Mesendoderm (in vitro differentiated cells): ENCODE data around the gene APOBEC3A.

ENCODE experiments used
- DNase-seq: peaks from one replicate; pipeline ENCODE4 v3.0.0; 2013
- H2AK5ac ChIP-seq: 2 replicates; pipeline ENCODE4 v1.6.1; 2013; ENCODE audit warnings: low read length, inconsistent platforms
- H2BK120ac ChIP-seq: 2 replicates; pipeline ENCODE4 v1.6.1; 2013; ENCODE audit warnings: low read depth, mild to moderate bottlenecking, low read length, moderate library complexity, mixed read lengths
- H2BK15ac ChIP-seq: replicated peaks from 2 replicates; pipeline ENCODE4 v1.6.1; 2013; ENCODE audit warnings: low read depth, mild to moderate bottlenecking, moderate library complexity
- H2BK5ac ChIP-seq: 2 replicates; pipeline ENCODE4 v1.6.1; 2013; ENCODE audit warnings: low read length, inconsistent platforms
- H3K18ac ChIP-seq: 2 replicates; pipeline ENCODE4 v1.6.1; 2013; ENCODE audit warnings: mild to moderate bottlenecking, low read length, mixed read lengths
- H3K23ac ChIP-seq: one replicate; pipeline ENCODE4 v1.6.1; 2013; ENCODE audit warnings: low read length
- H3K27ac ChIP-seq: 2 replicates; pipeline ENCODE4 v1.5.1; 2013; ENCODE audit warnings: low read depth, mild to moderate bottlenecking, inconsistent platforms, low read length, moderate library complexity
- H3K27me3 ChIP-seq: 2 replicates; pipeline ENCODE4 v1.6.1; 2013; ENCODE audit warnings: low read length, control low read depth, mild to moderate bottlenecking, inconsistent platforms; ENCODE audit not compliant: insufficient read depth, poor library complexity
- H3K36me3 ChIP-seq: 2 replicates; pipeline ENCODE4 v1.6.1; 2013; ENCODE audit warnings: low read length, inconsistent platforms; ENCODE audit not compliant: control insufficient read depth, insufficient read depth
- H3K4ac ChIP-seq: one replicate; pipeline ENCODE4 v1.6.1; 2013; ENCODE audit warnings: low read depth, mild to moderate bottlenecking, low read length, moderate library complexity
- H3K4me1 ChIP-seq: 2 replicates; pipeline ENCODE4 v1.6.1; 2013; ENCODE audit warnings: low read depth, low read length, inconsistent platforms; ENCODE audit not compliant: control insufficient read depth
- H3K4me2 ChIP-seq: 2 replicates; pipeline ENCODE4 v1.6.1; 2013; ENCODE audit warnings: low read length
- H3K4me3 ChIP-seq: 2 replicates; pipeline ENCODE4 v1.5.1; 2013; ENCODE audit warnings: mild to moderate bottlenecking, low read length
- H3K56ac ChIP-seq: one replicate; pipeline ENCODE4 v1.6.1; 2013; ENCODE audit warnings: low read length
- H3K79me1 ChIP-seq: 2 replicates; pipeline ENCODE4 v1.6.1; 2013; ENCODE audit warnings: low read length, inconsistent platforms
- H3K79me2 ChIP-seq: 2 replicates; pipeline ENCODE4 v1.6.1; 2013; ENCODE audit warnings: mild to moderate bottlenecking, low read length; ENCODE audit not compliant: control insufficient read depth, insufficient read depth
- H3K9ac ChIP-seq: 2 replicates; pipeline ENCODE4 v1.6.1; 2013; ENCODE audit warnings: low read length, inconsistent platforms
- H4K5ac ChIP-seq: one replicate; pipeline ENCODE4 v1.6.1; 2013; ENCODE audit warnings: low read length
- H4K8ac ChIP-seq: one replicate; pipeline ENCODE4 v1.6.1; 2013; ENCODE audit warnings: low read depth, mild to moderate bottlenecking, control low read depth, low read length, moderate library complexity
- WGBS: extraction: QIAGEN DNeasy Blood & Tissue Kit; methylation state at CpG from one replicate; pipeline ENCODE4 v1.1.7; 2013; ENCODE audit warnings: low lambda C conversion rate, missing lambda C conversion rate; ENCODE audit not compliant: insufficient coverage; ENCODE audit errors: extremely low coverage; 5-methylcytosine and 5-hydroxymethylcytosine counted together

APOBEC3A gene

GRCh38 chr22:38948181-38948940 lies 9.0 kb upstream of the APOBEC3A start:
- H3K27me3 ChIP-seq, result no peaks in the 10 kb centered on the region
- no peak overlapping the region for H4K8ac ChIP-seq
- no peak overlapping the region for H2BK5ac ChIP-seq
- H3K18ac ChIP-seq, result no peak overlapping the region
- H3K4ac ChIP-seq, result no peak overlapping the region
- no peak overlapping the region for H2AK5ac ChIP-seq
- no peak overlapping the region for H2BK120ac ChIP-seq
- H3K4me3 ChIP-seq, result no peak overlapping the region
- DNase-seq, result no peak
- H3K23ac ChIP-seq, result no peak overlapping the region
- WGBS, result no CpG with 5 or more reads among the region's 7 CpGs
- no peak overlapping the region for H3K4me2 ChIP-seq
- no peak overlapping the region for H3K9ac ChIP-seq
- H3K56ac ChIP-seq, result no peak overlapping the region
- H3K79me2 ChIP-seq, result no peaks in the 10 kb centered on the region
- no peak overlapping the region for H2BK15ac ChIP-seq
- H3K4me1 ChIP-seq, result no peaks in the 10 kb centered on the region
- no peak overlapping the region for H4K5ac ChIP-seq
- H3K36me3 ChIP-seq, result no peaks in the 10 kb centered on the region
- H3K79me1 ChIP-seq, result no peaks in the 10 kb centered on the region
- H3K27ac ChIP-seq, result no peak overlapping the region

GRCh38 chr22:38949889-38950405 lies 7.5 kb upstream of the APOBEC3A start:
- Histone ChIP-seq H3K4ac (no peak overlapping the region), H2AK5ac (no peak overlapping the region), H2BK120ac (no peak overlapping the region), H3K4me2 (no peak overlapping the region), H3K36me3 (no peaks in the 10 kb centered on the region), H2BK5ac (no peak overlapping the region), H4K8ac (no peak overlapping the region), H3K4me1 (no peaks in the 10 kb centered on the region), H3K27ac (no peak overlapping the region), H3K56ac (no peak overlapping the region), H3K4me3 (no peak overlapping the region), H3K79me2 (no peaks in the 10 kb centered on the region), H3K9ac (no peak overlapping the region), H4K5ac (no peak overlapping the region), H3K79me1 (no peaks in the 10 kb centered on the region), H3K18ac (no peak overlapping the region), H3K23ac (no peak overlapping the region), H3K27me3 (no peaks in the 10 kb centered on the region), H2BK15ac (no peak overlapping the region)
- no peak for DNase-seq
- no CpG with 5 or more reads among the region's 8 CpGs for WGBS

- Histone ChIP-seq H4K8ac (no peak overlapping the region), H3K27me3 (no peaks in the 10 kb centered on the region), H2BK120ac (no peak overlapping the region), H4K5ac (no peak overlapping the region), H3K4me1 (no peaks in the 10 kb centered on the region), H3K4ac (no peak overlapping the region), H3K79me2 (no peaks in the 10 kb centered on the region), H3K18ac (no peak overlapping the region), H2BK15ac (no peak overlapping the region), H2BK5ac (no peak overlapping the region), H3K79me1 (no peaks in the 10 kb centered on the region), H3K36me3 (no peaks in the 10 kb centered on the region), H3K23ac (no peak overlapping the region), H3K4me3 (no peak overlapping the region), H2AK5ac (no peak overlapping the region), H3K9ac (no peak overlapping the region), H3K56ac (no peak overlapping the region), H3K4me2 (no peak overlapping the region), H3K27ac (no peak overlapping the region)
- no peak for DNase-seq
- WGBS, result no CpG with 5 or more reads among the region's 13 CpGs
Measured at GRCh38 chr22:38950527-38951295, 6.7 kb upstream of the APOBEC3A start.

GRCh38 chr22:38951734-38952133 lies 5.7 kb upstream of the APOBEC3A start:
- H3K23ac ChIP-seq, result no peak overlapping the region

GRCh38 chr22:38952281-38952993 lies 5.0 kb upstream of the APOBEC3A start:
- Histone ChIP-seq H3K23ac (no peak overlapping the region), H3K56ac (no peak overlapping the region), H3K4ac (no peak overlapping the region), H3K4me3 (no peak overlapping the region), H3K79me1 (no peaks in the 10 kb centered on the region), H3K36me3 (no peaks in the 10 kb centered on the region), H3K79me2 (no peaks in the 10 kb centered on the region), H3K27ac (no peak overlapping the region), H2BK120ac (no peak overlapping the region), H3K9ac (no peak overlapping the region), H2BK5ac (no peak overlapping the region), H4K8ac (no peak overlapping the region), H3K4me1 (no peaks in the 10 kb centered on the region), H4K5ac (no peak overlapping the region), H3K27me3 (no peaks in the 10 kb centered on the region), H2AK5ac (no peak overlapping the region), H3K18ac (no peak overlapping the region), H2BK15ac (no peak overlapping the region), H3K4me2 (no peak overlapping the region)
- no CpG with 5 or more reads among the region's 12 CpGs for WGBS
- no peak for DNase-seq

More at GRCh38 chr22:38951734-38952133, 5.7 kb upstream of the APOBEC3A start:
- H3K27ac ChIP-seq, result no peak overlapping the region
- no peak for DNase-seq
- H3K36me3 ChIP-seq, result no peaks in the 10 kb centered on the region
- no CpG with 5 or more reads among the region's 2 CpGs for WGBS
- no peak overlapping the region for H3K4me2 ChIP-seq
- no peaks in the 10 kb centered on the region for H3K27me3 ChIP-seq
- H4K8ac ChIP-seq, result no peak overlapping the region
- H3K56ac ChIP-seq, result no peak overlapping the region
- H4K5ac ChIP-seq, result no peak overlapping the region
- H3K4ac ChIP-seq, result no peak overlapping the region
- no peaks in the 10 kb centered on the region for H3K79me2 ChIP-seq
- no peak overlapping the region for H3K18ac ChIP-seq
- no peak overlapping the region for H3K9ac ChIP-seq
- H2BK120ac ChIP-seq, result no peak overlapping the region
- no peak overlapping the region for H2BK15ac ChIP-seq
- no peak overlapping the region for H2BK5ac ChIP-seq
- H3K4me3 ChIP-seq, result no peak overlapping the region
- H3K79me1 ChIP-seq, result no peaks in the 10 kb centered on the region
- H3K4me1 ChIP-seq, result no peaks in the 10 kb centered on the region
- no peak overlapping the region for H2AK5ac ChIP-seq
